HEK293 (cell line): ENCODE results near the gene B4GALNT4.
A peak's percentile ranks its signal among the peaks of the same experiment; 100 is the strongest.

Source experiments
- CTCF ChIA-PET: fragments of 350-600 bp; formaldehyde crosslinking; extraction: SDS; loops from one replicate; lab custom pipeline; 2021; ENCODE audit warnings: antibody characterized with exemption; lab: Yijun Ruan, JAX
- POLR2A ChIA-PET: fragments of 300-600 bp; formaldehyde crosslinking; extraction: SDS; loops from one replicate; lab custom pipeline; 2020; ENCODE audit warnings: antibody characterized with exemption, inconsistent platforms; lab: Yijun Ruan, JAX
- H3K27ac ChIP-seq: fragments of 200-500 bp; sonication (Bioruptor generic); 2 replicates; pipeline ENCODE4 v1.5.1; 2014; ENCODE audit warnings: low read depth, low read length, control low read depth, inconsistent platforms; ENCODE audit errors: extremely low read depth
- H3K36me3 ChIP-seq, 2 experiments: fragments of 200-500 bp in 1 of 2; sonication (Bioruptor generic) in 1 of 2; 1 replicate in 1 of 2; 2 replicates in 1 of 2; pipeline ENCODE4 v1.5.1; 2014 to 2017; ENCODE audit warnings: inconsistent platforms in 2 of 2, low read length in 2 of 2; ENCODE audit not compliant: control insufficient read depth in 2 of 2, insufficient read depth in 1 of 2
- H3K4me1 ChIP-seq: fragments of 200-500 bp; sonication (Bioruptor generic); 2 replicates; pipeline ENCODE4 v1.5.1; 2014; ENCODE audit warnings: mild to moderate bottlenecking, low read length, inconsistent platforms; ENCODE audit not compliant: control insufficient read depth, insufficient read depth
- H3K4me3 ChIP-seq: 2 replicates; pipeline ENCODE4 v1.5.1; 2011; ENCODE audit warnings: low read depth, mild to moderate bottlenecking, control low read depth, low read length, moderate library complexity
- H3K9me3 ChIP-seq: fragments of 200-500 bp; sonication (Bioruptor generic); 2 replicates; pipeline ENCODE4 v1.5.1; 2014; ENCODE audit warnings: low read depth, low read length, inconsistent platforms; ENCODE audit not compliant: control insufficient read depth, insufficient read depth
- GLIS2 ChIP-seq: fragments of 450-650 bp; formaldehyde crosslinking; IDR thresholded peaks from 2 replicates; pipeline ENCODE4 v1.5.1; 2016; ENCODE audit warnings: missing biosample characterization, missing genetic modification characterization
- HOXA7 ChIP-seq: sonication (generic); formaldehyde crosslinking; IDR thresholded peaks from 2 replicates; pipeline ENCODE4 v1.8.1; 2022; ENCODE audit warnings: missing genetic modification reagents, borderline replicate concordance
- HOXC10 ChIP-seq: sonication (generic); formaldehyde crosslinking; IDR thresholded peaks from 2 replicates; pipeline ENCODE4 v1.8.1; 2023; ENCODE audit warnings: mild to moderate bottlenecking, missing genetic modification reagents
- OSR2 ChIP-seq: fragments of 450-650 bp; formaldehyde crosslinking; IDR thresholded peaks from 2 replicates; pipeline ENCODE4 v1.5.1; 2016; ENCODE audit warnings: missing biosample characterization, missing genetic modification characterization
- PBX3 ChIP-seq: sonication (generic); formaldehyde crosslinking; IDR thresholded peaks from 2 replicates; pipeline ENCODE4 v1.8.1; 2022; ENCODE audit warnings: mild to moderate bottlenecking, moderate library complexity, missing genetic modification reagents
- PRDM1 ChIP-seq: fragments of 450-650 bp; formaldehyde crosslinking; IDR thresholded peaks from 2 replicates; pipeline ENCODE4; 2016; ENCODE audit warnings: missing biosample characterization, missing genetic modification characterization
- SP2 ChIP-seq: fragments of 450-650 bp; formaldehyde crosslinking; IDR thresholded peaks from 2 replicates; pipeline ENCODE4 v1.5.1; 2016; ENCODE audit warnings: missing biosample characterization, missing genetic modification characterization
- TCF7L2 ChIP-seq: IDR thresholded peaks from 2 replicates; pipeline ENCODE4 v1.6.1; 2011; ENCODE audit warnings: low read depth, mild to moderate bottlenecking, inconsistent platforms, low read length, moderate library complexity, borderline replicate concordance
- ZBTB20 ChIP-seq: fragments of 450-650 bp; formaldehyde crosslinking; IDR thresholded peaks from 2 replicates; pipeline ENCODE4 v1.5.1; 2016; ENCODE audit warnings: missing biosample characterization, missing genetic modification characterization
- ZBTB26 ChIP-seq: fragments of 450-650 bp; formaldehyde crosslinking; optimal IDR thresholded peaks from 2 replicates; pipeline ENCODE3; 2016; ENCODE audit warnings: missing biosample characterization, mild to moderate bottlenecking, missing genetic modification characterization
- ZBTB6 ChIP-seq: fragments of 450-650 bp; formaldehyde crosslinking; IDR thresholded peaks from 2 replicates; pipeline ENCODE4 v1.5.1; 2017; ENCODE audit warnings: missing biosample characterization, missing genetic modification characterization
- ZNF157 ChIP-seq: fragments of 450-650 bp; formaldehyde crosslinking; IDR thresholded peaks from 2 replicates; pipeline ENCODE4 v1.5.1; 2016; ENCODE audit warnings: missing biosample characterization, missing genetic modification characterization
- ZNF16 ChIP-seq: fragments of 450-650 bp; formaldehyde crosslinking; IDR thresholded peaks from 2 replicates; pipeline ENCODE4 v1.5.1; 2016; ENCODE audit warnings: low read depth, missing biosample characterization, missing genetic modification characterization
- ZNF366 ChIP-seq: fragments of 450-650 bp; formaldehyde crosslinking; conservative IDR thresholded peaks from 2 replicates; pipeline ENCODE4 v1.5.1; 2016; ENCODE audit warnings: missing biosample characterization, missing genetic modification characterization
- ZNF558 ChIP-seq: fragments of 450-650 bp; formaldehyde crosslinking; IDR thresholded peaks from 2 replicates; pipeline ENCODE4 v1.5.1; 2016; ENCODE audit warnings: missing biosample characterization, missing genetic modification characterization
- ZNF610 ChIP-seq: fragments of 450-650 bp; formaldehyde crosslinking; IDR thresholded peaks from 2 replicates; pipeline ENCODE4 v1.5.1; 2016; ENCODE audit warnings: missing biosample characterization, missing genetic modification characterization, borderline replicate concordance
- ZNF639 ChIP-seq: fragments of 450-650 bp; formaldehyde crosslinking; IDR thresholded peaks from 2 replicates; pipeline ENCODE4 v1.5.1; 2016; ENCODE audit warnings: missing biosample characterization, missing genetic modification characterization
- ZNF777 ChIP-seq: fragments of 450-650 bp; formaldehyde crosslinking; IDR thresholded peaks from 2 replicates; pipeline ENCODE4 v1.5.1; 2017; ENCODE audit warnings: missing biosample characterization, missing genetic modification characterization, borderline replicate concordance
- ZNF837 ChIP-seq: fragments of 450-650 bp; formaldehyde crosslinking; IDR thresholded peaks from 2 replicates; pipeline ENCODE4 v1.5.1; 2016; ENCODE audit warnings: missing biosample characterization, missing genetic modification characterization
- ZSCAN16 ChIP-seq: fragments of 450-650 bp; formaldehyde crosslinking; IDR thresholded peaks from 2 replicates; pipeline ENCODE4 v1.5.1; 2016; ENCODE audit warnings: missing biosample characterization, missing genetic modification characterization

The B4GALNT4 gene

GRCh38 chr11:395866-396265, 26.6 kb downstream of the B4GALNT4 start:
- POLR2A ChIA-PET, result interaction anchor here (2.0 kb wide), 1 partner anchor 11 kb away, joined by 9 read pairs; no protein-coding TSS in a partner anchor
- Histone ChIP-seq H3K9me3 (no peaks in the 10 kb centered on the region), H3K4me1 (no peaks in the 10 kb centered on the region; the same call in 1 of the 2 replicates), H3K36me3 (peaks cover 0 to 36% of the 10 kb centered on the region in 2 experiments; a peak in 1 of 3 replicates), H3K27ac (no peak overlapping the region), H3K4me3 (no peak overlapping the region)
- TF ChIP-seq ZNF366 (peak; percentile 72), SP2 (tag by site-specific recombination) (peak; percentile 20; the same call in 1 of the 2 replicates), HOXA7 (CRISPR knock-in tag) (no peak)
- CTCF ChIA-PET, result interaction anchor here (0.7 to 1.4 kb wide), 3 partner anchors 49 to 72 kb away, joined by 3 to 12 read pairs (median 4); no protein-coding TSS in a partner anchor

- ChIA-PET POLR2A (interaction anchor here (2.0 kb wide), 1 partner anchor 10 kb away, joined by 9 read pairs; no protein-coding TSS in a partner anchor), CTCF (interaction anchor here (0.6 to 1.4 kb wide), 7 partner anchors 11 to 167 kb away, joined by 3 to 12 read pairs (median 3); no protein-coding TSS in a partner anchor)
- Histone ChIP-seq H3K9me3 (no peaks in the 10 kb centered on the region), H3K36me3 (peaks cover 0 to 36% of the 10 kb centered on the region in 2 experiments; a peak in 1 of 3 replicates), H3K27ac (no peak overlapping the region), H3K4me1 (no peaks in the 10 kb centered on the region; the same call in 1 of the 2 replicates), H3K4me3 (peak overlapping the region; percentile 13)
- TF ChIP-seq GLIS2 (tag by site-specific recombination) (peak; percentile 37; the same call in 1 of the 2 replicates), ZBTB20 (tag by site-specific recombination) (no peak)
These were observed 27.2 kb downstream of the B4GALNT4 start for GRCh38 chr11:396511-396947.

GRCh38 chr11:396948-397548, 27.7 kb downstream of the B4GALNT4 start:
- no peak for TF ChIP-seq ZSCAN16 (tag by site-specific recombination)
- TF ChIP-seq ZNF558, result no peak
- no peak for TF ChIP-seq ZNF157 (tag by site-specific recombination)
- peak; percentile 76 for TF ChIP-seq ZBTB6 (tag by site-specific recombination)
- no peak for TF ChIP-seq OSR2 (tag by site-specific recombination)
- TF ChIP-seq ZNF777 (tag by site-specific recombination), result no peak
- TF ChIP-seq ZNF16 (tag by site-specific recombination), result no peak
- no peak for TF ChIP-seq GLIS2 (tag by site-specific recombination)
- TF ChIP-seq PBX3 (CRISPR knock-in tag), result 0 out of 2 replicates have a peak, but pooled peaks have one; percentile 59
- TF ChIP-seq ZNF639 (tag by site-specific recombination), result no peak
- no peak for TF ChIP-seq ZNF610
- TF ChIP-seq TCF7L2, result no peak
- TF ChIP-seq ZBTB26 (tag by site-specific recombination), result no peak
- no peak for TF ChIP-seq ZNF837 (tag by site-specific recombination)
- TF ChIP-seq PRDM1 (tag by site-specific recombination), result no peak
- no peak for TF ChIP-seq HOXC10 (CRISPR knock-in tag)
- H3K27ac ChIP-seq, result no peak overlapping the region
- no peaks in the 10 kb centered on the region; the same call in 1 of the 2 replicates for H3K4me1 ChIP-seq
- ChIA-PET CTCF (interaction anchor here (0.6 to 1.4 kb wide), 7 partner anchors 10 to 168 kb away, joined by 3 to 12 read pairs (median 3); no protein-coding TSS in a partner anchor), POLR2A (interaction anchor here (2.0 kb wide), 1 partner anchor 10 kb away, joined by 9 read pairs; no protein-coding TSS in a partner anchor)
- peaks cover 0 to 36% of the 10 kb centered on the region in 2 experiments; a peak in 1 of 3 replicates for H3K36me3 ChIP-seq
- H3K4me3 ChIP-seq, result peak overlapping the region; percentile 13
- no peaks in the 10 kb centered on the region for H3K9me3 ChIP-seq
